ENCODE measurements around the gene TAF7.

Gene TAF7

DNA sequence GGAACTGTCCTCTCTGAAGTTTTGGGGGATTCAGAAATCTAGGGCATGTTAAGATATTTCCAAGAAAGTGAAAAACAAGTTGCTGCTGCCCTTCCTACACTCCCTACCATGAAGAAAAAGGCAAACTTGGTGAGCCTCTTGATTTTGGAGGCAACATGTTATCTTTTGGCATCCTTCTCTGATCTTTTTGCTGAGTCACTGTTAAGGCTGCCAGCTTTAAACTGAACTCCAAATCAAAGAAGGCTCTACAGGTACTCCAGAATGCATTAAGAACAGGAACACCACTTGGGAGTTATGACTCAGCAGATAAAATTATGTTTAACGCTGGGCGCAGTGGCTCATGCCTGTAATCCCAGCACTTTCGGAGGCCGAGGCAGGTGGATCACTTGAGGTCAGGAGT, 51.4 kb downstream of the TAF7 start:
- TF ChIP-seq POLR2A (IDR thresholded peaks at IDR 0.05; ENCODE audit: low read depth, low read length) (no peak), TAF1 (IDR thresholded peaks at IDR 0.05; ENCODE audit: borderline replicate concordance, low read depth, low read length) (no peak), POLR2AphosphoS5 (IDR thresholded peaks at IDR 0.05; ENCODE audit: low read depth, low read length) (no peak)
- DNase-seq (ENCODE audit: insufficient read length) (no peak), FAIRE-seq (no peak)

Measured in GM12892 (cell line).